ENCODE results near the gene ULK2. TPM values are rescaled to one million over a fixed set of nuclear protein-coding genes. Genes with fewer than 3 reads are reported as not detected.

ULK2 gene
- total RNA-seq, 2 experiments from 2014 or later = 6.8 TPM; not detected in 1

DNA sequence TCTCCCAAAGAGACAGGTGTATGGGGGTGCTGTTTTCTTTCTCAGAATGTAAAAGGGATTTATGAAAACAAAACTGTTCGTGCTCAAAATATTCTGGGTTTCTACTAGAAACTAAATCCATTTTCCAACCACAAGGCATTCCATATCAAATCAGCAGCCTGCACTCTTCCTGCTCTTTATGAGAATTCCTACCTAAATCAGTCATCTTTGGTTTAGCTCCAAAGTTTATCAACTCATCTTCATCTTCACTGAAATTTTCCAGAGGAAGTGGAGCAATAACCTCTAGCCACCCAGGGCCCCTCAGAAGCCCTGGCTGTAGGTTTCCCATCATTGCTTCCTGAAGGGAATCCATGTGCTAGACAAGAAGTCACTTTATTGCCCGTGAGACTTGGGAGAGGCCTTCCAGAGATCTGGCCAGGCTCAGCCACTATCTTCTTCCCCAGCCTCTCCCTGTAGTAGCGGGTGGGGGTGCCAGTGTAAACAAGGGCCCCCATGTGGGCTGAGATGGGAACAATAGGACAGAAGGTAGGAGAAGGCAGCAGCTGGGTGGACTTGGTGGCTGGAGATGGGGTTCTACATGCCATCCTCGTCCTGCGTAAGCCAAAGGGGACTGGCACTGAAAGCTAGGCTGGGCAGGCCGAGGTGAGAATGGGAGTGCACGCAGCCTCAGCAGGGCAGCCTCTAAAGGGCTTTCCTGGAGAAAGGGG, 97.6 kb downstream of the ULK2 start:
- no peak for TF ChIP-seq EZH2phosphoT487 (IDR thresholded peaks at IDR 0.05; ENCODE audit: borderline replicate concordance, low read depth, low read length)
- TF ChIP-seq, protein P1, sequence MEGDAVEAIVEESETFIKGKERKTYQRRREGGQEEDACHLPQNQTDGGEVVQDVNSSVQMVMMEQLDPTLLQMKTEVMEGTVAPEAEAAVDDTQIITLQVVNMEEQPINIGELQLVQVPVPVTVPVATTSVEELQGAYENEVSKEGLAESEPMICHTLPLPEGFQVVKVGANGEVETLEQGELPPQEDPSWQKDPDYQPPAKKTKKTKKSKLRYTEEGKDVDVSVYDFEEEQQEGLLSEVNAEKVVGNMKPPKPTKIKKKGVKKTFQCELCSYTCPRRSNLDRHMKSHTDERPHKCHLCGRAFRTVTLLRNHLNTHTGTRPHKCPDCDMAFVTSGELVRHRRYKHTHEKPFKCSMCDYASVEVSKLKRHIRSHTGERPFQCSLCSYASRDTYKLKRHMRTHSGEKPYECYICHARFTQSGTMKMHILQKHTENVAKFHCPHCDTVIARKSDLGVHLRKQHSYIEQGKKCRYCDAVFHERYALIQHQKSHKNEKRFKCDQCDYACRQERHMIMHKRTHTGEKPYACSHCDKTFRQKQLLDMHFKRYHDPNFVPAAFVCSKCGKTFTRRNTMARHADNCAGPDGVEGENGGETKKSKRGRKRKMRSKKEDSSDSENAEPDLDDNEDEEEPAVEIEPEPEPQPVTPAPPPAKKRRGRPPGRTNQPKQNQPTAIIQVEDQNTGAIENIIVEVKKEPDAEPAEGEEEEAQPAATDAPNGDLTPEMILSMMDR (conservative IDR thresholded peaks at IDR 0.05; ENCODE audit: low read length) = no peak
- no peaks in the 10 kb centered on the region for H4K20me1 ChIP-seq (ENCODE audit: insufficient read depth, low read length)
- H3K27ac ChIP-seq (ENCODE audit: low read depth, low read length, poor library complexity, severe bottlenecking) = no peak overlapping the region
- H2AFZ ChIP-seq (ENCODE audit: low read length) = no peak overlapping the region
- BruUV-seq (replicated peaks) = no TSS peak
- H3K4me2 ChIP-seq (ENCODE audit: low read length) = no peak overlapping the region
- intact Hi-C loops (cut with micrococcal nuclease; ENCODE audit: unreplicated experiment) = loop anchor here (10.0 kb wide), 1 partner anchor 125 kb away; the partner anchor contains the start of gene ALDH3A2
- H3K36me3 ChIP-seq (ENCODE audit: insufficient read depth, low read length) = no peaks in the 10 kb centered on the region
- H3K4me3 ChIP-seq (ENCODE audit: low read depth, low read length, poor library complexity, severe bottlenecking) = no peak overlapping the region
- H3K4me1 ChIP-seq (ENCODE audit: insufficient read depth, low read length, poor library complexity, severe bottlenecking) = peaks cover 30% of the 10 kb centered on the region
- no peaks in the 10 kb centered on the region for H3K9me3 ChIP-seq (ENCODE audit: low read length)
- no peaks in the 10 kb centered on the region for H3K9me2 ChIP-seq (ENCODE audit: insufficient read depth, low read length)
- CTCF ChIA-PET (ENCODE audit: unreplicated experiment) = no interaction called here
- POLR2A ChIA-PET = interaction anchor here (0.8 kb wide), 1 partner anchor 121 kb away, joined by 3 read pairs; the partner anchor contains the start of gene ALDH3A2
- DNase-seq (ENCODE audit: low spot score) = no peak
- no peaks in the 10 kb centered on the region for H3K79me2 ChIP-seq (ENCODE audit: insufficient read depth, low read depth, low read length)

DNA sequence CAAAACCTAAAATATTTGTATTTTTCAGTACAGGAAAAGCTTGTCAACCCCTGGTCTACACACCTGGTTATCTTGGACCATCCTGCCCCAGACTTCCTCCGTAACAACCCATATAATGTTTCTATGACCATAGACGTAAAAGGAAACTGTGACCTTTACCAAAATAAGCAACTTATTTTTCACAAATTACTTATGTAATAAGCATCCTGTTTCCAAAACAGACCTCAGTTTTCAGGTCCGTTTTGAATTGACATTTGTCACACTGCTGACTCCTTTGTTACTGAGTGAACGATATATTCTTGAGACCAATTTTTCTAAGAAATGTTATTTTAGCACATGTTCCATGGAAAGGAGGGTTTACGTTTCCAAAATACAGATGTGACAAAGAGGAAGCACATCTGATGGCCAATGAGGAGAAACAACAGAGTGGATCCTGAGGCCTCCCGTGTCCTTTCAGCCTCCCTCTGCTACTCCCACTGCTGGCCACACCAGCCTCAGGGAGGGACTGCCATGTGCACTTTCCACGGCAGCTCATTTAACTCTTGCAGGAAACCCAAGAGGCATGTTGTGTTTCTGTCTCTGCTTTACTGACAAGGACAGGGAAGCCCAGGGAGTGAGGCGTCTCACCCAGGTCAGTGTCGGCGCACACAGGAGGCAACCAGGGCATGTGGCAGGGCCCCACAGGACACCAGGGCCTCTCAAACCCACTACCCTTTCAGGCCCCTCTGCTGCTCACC, 99.5 kb downstream of the ULK2 start:
- ChIA-PET POLR2A (no interaction called here), CTCF (ENCODE audit: unreplicated experiment) (no interaction called here)
- Histone ChIP-seq H3K9me2 (ENCODE audit: insufficient read depth, low read length) (no peaks in the 10 kb centered on the region), H3K79me2 (ENCODE audit: insufficient read depth, low read depth, low read length) (no peaks in the 10 kb centered on the region), H3K4me2 (ENCODE audit: low read length) (peak overlapping the region; percentile 57), H3K9me3 (ENCODE audit: low read length) (no peaks in the 10 kb centered on the region), H3K4me3 (ENCODE audit: low read depth, low read length, poor library complexity, severe bottlenecking) (peak overlapping the region; percentile 11), H3K36me3 (ENCODE audit: insufficient read depth, low read length) (no peaks in the 10 kb centered on the region), H4K20me1 (ENCODE audit: insufficient read depth, low read length) (no peaks in the 10 kb centered on the region), H2AFZ (ENCODE audit: low read length) (peak overlapping the region; percentile 87), H3K4me1 (ENCODE audit: insufficient read depth, low read length, poor library complexity, severe bottlenecking) (peaks cover 30% of the 10 kb centered on the region), H3K27ac (ENCODE audit: low read depth, low read length, poor library complexity, severe bottlenecking) (peak overlapping the region; percentile 54)
- TF ChIP-seq, protein P1 (conservative IDR thresholded peaks at IDR 0.05; ENCODE audit: low read length) = no peak
- TF ChIP-seq EZH2phosphoT487 (IDR thresholded peaks at IDR 0.05; ENCODE audit: borderline replicate concordance, low read depth, low read length) = no peak
- peak; percentile 77 for DNase-seq (ENCODE audit: low spot score)
- BruUV-seq (replicated peaks) = no TSS peak
- intact Hi-C loops (cut with micrococcal nuclease; ENCODE audit: unreplicated experiment) = loop anchor here (10.0 kb wide), 1 partner anchor 123 kb away; the partner anchor contains the start of gene ALDH3A2

Data from OCI-LY7 (cell line).